AG08395 (cell line): Measurements from ENCODE around the gene TRIO.

Experiments
- DNase-seq: peaks from one replicate; pipeline ENCODE4 v3.0.0; 2012; ENCODE audit warnings: mixed read lengths, low spot score

The TRIO gene

GRCh38 chr5:14226554-14226953 lies 83.4 kb downstream of the TRIO start:
- no peak for DNase-seq

GRCh38 chr5:14226992-14227391 lies 83.8 kb downstream of the TRIO start:
- no peak for DNase-seq

GRCh38 chr5:14227513-14227912 lies 84.4 kb downstream of the TRIO start:
- no peak for DNase-seq

GRCh38 chr5:14228219-14228618 lies 85.1 kb downstream of the TRIO start:
- DNase-seq = no peak

GRCh38 chr5:14229181-14229580 lies 86.0 kb downstream of the TRIO start:
- no peak for DNase-seq

GRCh38 chr5:14229734-14230133 lies 86.6 kb downstream of the TRIO start:
- DNase-seq = no peak

GRCh38 chr5:14231156-14231555 lies 88.0 kb downstream of the TRIO start:
- DNase-seq = peak; percentile 38

- no peak for DNase-seq
These were observed 88.7 kb downstream of the TRIO start for GRCh38 chr5:14231890-14232289.

- DNase-seq = no peak
These were observed 91.1 kb downstream of the TRIO start for GRCh38 chr5:14234204-14234603.

GRCh38 chr5:14235872-14236271 lies 92.7 kb downstream of the TRIO start:
- no peak for DNase-seq

GRCh38 chr5:14236757-14237156 lies 93.6 kb downstream of the TRIO start:
- DNase-seq = no peak

- no peak for DNase-seq
These were observed 94.4 kb downstream of the TRIO start for GRCh38 chr5:14237317-14238086.

- no peak for DNase-seq
These were observed 95.1 kb downstream of the TRIO start for GRCh38 chr5:14238272-14238671.

- no peak for DNase-seq
These were observed 96.3 kb downstream of the TRIO start for GRCh38 chr5:14239404-14239803.

- DNase-seq = no peak
These were observed 96.8 kb downstream of the TRIO start for GRCh38 chr5:14239951-14240350.

- peak; percentile 53 for DNase-seq
These were observed 97.2 kb downstream of the TRIO start for GRCh38 chr5:14240359-14240758.

GRCh38 chr5:14241141-14241540 lies 98.0 kb downstream of the TRIO start:
- no peak for DNase-seq

GRCh38 chr5:14242447-14242846 lies 99.3 kb downstream of the TRIO start:
- DNase-seq = no peak

GRCh38 chr5:14242871-14243383 lies 99.8 kb downstream of the TRIO start:
- no peak for DNase-seq

- no peak for DNase-seq
These were observed 100.6 kb downstream of the TRIO start for GRCh38 chr5:14243766-14244165.

GRCh38 chr5:14244721-14245120 lies 101.6 kb downstream of the TRIO start:
- DNase-seq = no peak

- no peak for DNase-seq
These were observed 102.2 kb downstream of the TRIO start for GRCh38 chr5:14245132-14245925.

- DNase-seq = no peak
These were observed 103.4 kb downstream of the TRIO start for GRCh38 chr5:14246350-14247053.
